PC-3 (cell line): ENCODE data around the gene SNCG.

Experiments used
- CTCF ChIP-seq: fragments of 300-600 bp; sonication (generic); conservative IDR thresholded peaks from 2 replicates; pipeline ENCODE4 v1.5.1; 2017; ENCODE audit warnings: antibody characterized with exemption, low read depth, mild to moderate bottlenecking, low read length
- EZH2 ChIP-seq: fragments of 300-600 bp; sonication (generic); IDR thresholded peaks from one replicate; pipeline ENCODE4 v1.6.1; 2017; ENCODE audit warnings: antibody characterized with exemption, mild to moderate bottlenecking, low read length; ENCODE audit not compliant: unreplicated experiment

DNA sequence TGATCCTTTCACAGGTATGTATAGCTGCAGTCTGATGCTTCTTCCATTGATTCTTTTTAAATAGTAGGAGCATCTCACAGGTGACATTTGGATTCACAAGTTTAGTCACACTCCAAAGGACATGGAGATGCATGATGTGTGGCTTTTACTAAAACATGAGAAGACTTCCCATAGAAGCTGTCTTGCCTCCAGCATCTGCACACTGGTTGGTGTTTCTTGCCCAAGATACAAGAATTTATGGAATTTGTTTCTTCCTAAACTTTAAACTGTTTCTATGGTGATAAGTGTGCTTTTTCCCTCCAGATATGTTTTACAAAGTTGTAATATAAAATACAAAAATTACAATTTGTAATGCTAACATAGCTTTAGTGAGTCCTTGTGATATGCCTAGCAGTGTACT is 34.1 kb downstream of the SNCG start:
- no peak for TF ChIP-seq CTCF
- TF ChIP-seq EZH2 = no peak
